ENCODE results near the gene FARP1. TPM values are rescaled to one million over a fixed set of nuclear protein-coding genes. Genes with fewer than 3 reads are reported as not detected.

Gene FARP1
- total and polyA plus RNA-seq, 10 of the 15 experiments (the other 5 are each of a cell fraction or from before 2014, with no cell fraction given), result 0.17 to 6.9 (median 0.68) TPM

DNA sequence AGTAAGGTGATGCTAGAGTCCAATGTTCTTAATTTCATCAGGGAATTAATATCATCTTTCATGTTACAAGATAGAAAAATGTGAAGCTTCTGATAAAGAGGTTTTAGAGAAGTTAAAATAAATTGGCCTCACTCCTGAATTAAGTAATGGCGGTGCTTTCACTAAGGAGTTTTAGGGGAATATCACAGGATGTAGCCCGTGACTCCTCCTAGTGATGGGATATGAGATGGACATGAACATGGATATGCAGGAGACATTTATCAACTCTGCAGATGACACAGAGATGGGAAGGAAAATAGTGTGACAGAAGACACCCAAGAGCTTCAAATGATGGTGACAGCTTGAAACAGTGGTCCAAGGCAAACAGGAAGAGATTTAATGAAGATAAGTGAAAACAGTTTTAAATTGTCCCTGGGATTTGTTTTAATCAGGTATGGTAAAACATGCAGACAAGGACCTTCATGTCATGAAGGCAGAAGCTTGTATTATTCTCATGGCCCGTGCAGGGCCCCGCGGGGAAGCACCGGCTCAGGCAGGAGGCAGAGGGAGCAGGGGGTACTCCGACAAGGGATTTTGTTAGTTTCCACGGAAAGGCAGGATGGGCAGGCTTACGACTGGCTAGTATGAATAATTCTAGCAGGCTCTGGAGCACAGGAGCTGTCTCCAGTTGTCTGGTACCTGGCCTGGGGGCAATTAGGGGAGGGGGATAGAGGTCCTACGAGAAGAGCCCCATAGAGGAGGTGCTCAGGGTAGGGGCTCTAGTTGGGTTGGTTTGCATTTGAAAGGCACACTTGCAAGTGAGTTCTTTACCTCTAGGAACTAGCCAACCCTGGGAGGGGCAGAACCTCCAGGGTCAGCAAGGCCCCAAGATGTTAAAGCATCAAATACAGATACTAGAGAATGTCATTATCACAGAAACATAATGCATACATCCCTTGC is 38.7 kb upstream of the FARP1 start (continued):
- TF ChIP-seq, protein P1, sequence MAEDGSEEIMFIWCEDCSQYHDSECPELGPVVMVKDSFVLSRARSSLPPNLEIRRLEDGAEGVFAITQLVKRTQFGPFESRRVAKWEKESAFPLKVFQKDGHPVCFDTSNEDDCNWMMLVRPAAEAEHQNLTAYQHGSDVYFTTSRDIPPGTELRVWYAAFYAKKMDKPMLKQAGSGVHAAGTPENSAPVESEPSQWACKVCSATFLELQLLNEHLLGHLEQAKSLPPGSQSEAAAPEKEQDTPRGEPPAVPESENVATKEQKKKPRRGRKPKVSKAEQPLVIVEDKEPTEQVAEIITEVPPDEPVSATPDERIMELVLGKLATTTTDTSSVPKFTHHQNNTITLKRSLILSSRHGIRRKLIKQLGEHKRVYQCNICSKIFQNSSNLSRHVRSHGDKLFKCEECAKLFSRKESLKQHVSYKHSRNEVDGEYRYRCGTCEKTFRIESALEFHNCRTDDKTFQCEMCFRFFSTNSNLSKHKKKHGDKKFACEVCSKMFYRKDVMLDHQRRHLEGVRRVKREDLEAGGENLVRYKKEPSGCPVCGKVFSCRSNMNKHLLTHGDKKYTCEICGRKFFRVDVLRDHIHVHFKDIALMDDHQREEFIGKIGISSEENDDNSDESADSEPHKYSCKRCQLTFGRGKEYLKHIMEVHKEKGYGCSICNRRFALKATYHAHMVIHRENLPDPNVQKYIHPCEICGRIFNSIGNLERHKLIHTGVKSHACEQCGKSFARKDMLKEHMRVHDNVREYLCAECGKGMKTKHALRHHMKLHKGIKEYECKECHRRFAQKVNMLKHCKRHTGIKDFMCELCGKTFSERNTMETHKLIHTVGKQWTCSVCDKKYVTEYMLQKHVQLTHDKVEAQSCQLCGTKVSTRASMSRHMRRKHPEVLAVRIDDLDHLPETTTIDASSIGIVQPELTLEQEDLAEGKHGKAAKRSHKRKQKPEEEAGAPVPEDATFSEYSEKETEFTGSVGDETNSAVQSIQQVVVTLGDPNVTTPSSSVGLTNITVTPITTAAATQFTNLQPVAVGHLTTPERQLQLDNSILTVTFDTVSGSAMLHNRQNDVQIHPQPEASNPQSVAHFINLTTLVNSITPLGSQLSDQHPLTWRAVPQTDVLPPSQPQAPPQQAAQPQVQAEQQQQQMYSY (CRISPR knock-in tag; IDR thresholded peaks at IDR 0.05), result no peak
- TF ChIP-seq, protein P2, sequence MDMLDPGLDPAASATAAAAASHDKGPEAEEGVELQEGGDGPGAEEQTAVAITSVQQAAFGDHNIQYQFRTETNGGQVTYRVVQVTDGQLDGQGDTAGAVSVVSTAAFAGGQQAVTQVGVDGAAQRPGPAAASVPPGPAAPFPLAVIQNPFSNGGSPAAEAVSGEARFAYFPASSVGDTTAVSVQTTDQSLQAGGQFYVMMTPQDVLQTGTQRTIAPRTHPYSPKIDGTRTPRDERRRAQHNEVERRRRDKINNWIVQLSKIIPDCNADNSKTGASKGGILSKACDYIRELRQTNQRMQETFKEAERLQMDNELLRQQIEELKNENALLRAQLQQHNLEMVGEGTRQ (IDR thresholded peaks at IDR 0.05; ENCODE audit: borderline replicate concordance, low read depth, low read length), result no peak

DNA sequence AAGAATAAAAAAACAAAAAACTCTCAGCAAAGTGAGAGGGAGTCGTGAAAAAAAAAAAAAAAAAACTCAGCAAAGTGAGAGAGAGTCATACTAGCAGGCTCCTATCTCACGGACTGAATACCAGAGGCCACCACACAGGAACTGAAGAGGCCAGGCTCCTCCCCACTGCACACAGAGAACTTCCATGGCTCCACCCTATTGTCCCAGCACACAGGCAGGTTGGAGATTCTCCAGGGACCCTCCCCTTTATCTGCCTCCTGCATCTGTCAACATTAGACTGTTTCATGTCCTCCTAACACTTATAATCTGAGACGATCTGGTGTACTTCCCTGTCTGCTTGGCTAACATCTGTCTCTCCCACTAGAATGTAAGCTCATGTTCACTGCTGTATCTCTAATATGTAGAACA is 37.0 kb upstream of the FARP1 start:
- no peak overlapping the region for H3K4me2 ChIP-seq (ENCODE audit: control insufficient read depth, insufficient read depth)
- ATAC-seq (no peak), DNase-seq (ENCODE audit: low read depth, low spot score) (no peak), FAIRE-seq (no peak)
- H3K4me3 ChIP-seq, result no peak overlapping the region
- no peak overlapping the region for H2AFZ ChIP-seq (ENCODE audit: control insufficient read depth, low read depth, low read length)
- CTCF ChIA-PET, result no interaction called here
- RAD21 ChIA-PET (ENCODE audit: unreplicated experiment), result no interaction called here
- no peak overlapping the region for H3K9ac ChIP-seq (ENCODE audit: control insufficient read depth, insufficient read depth, low read length)
- in situ Hi-C loops (cut with MboI) (no loop called here), intact Hi-C loops (cut with micrococcal nuclease; ENCODE audit: unreplicated experiment) (no loop called here)
- no peaks in the 10 kb centered on the region for H3K79me2 ChIP-seq (ENCODE audit: control insufficient read depth, insufficient read depth, low read length)
- no peaks in the 10 kb centered on the region for H3K9me3 ChIP-seq (replicated peaks; ENCODE audit: control insufficient read depth, insufficient read depth, low read length)
- POLR2A ChIA-PET, result no interaction called here
- 3% methylated on average over 2 of the region's 3 CpGs for WGBS (ENCODE audit: insufficient coverage, insufficient replicate concordance, low lambda C conversion rate, missing lambda C conversion rate)
- BruUV-seq (replicated peaks), result no TSS peak
- H4K20me1 ChIP-seq (ENCODE audit: control insufficient read depth, insufficient read depth), result no peaks in the 10 kb centered on the region
- no peaks in the 10 kb centered on the region; a peak in 1 of 4 replicates for H3K27me3 ChIP-seq (replicated peaks in 1 of 2; ENCODE audit: control insufficient read depth in 2 of 2, insufficient read depth in 2 of 2, low read length in 1 of 2)
- H3K4me1 ChIP-seq (ENCODE audit: control insufficient read depth, insufficient read depth, low read length), result no peaks in the 10 kb centered on the region
- SMC1A ChIA-PET (ENCODE audit: uncharacterized antibody, unreplicated experiment), result no interaction called here
- no peak for TF ChIP-seq KAT2A (conservative IDR thresholded peaks at IDR 0.05; ENCODE audit: control insufficient read depth, low read depth, low read length)
- TF ChIP-seq NR2C1 (IDR thresholded peaks at IDR 0.05), result no peak
- no peak for TF ChIP-seq NFXL1 (IDR thresholded peaks at IDR 0.05; ENCODE audit: borderline replicate concordance)
- TF ChIP-seq MTA3 (IDR thresholded peaks at IDR 0.05; ENCODE audit: borderline replicate concordance, low read length), result no peak
- no peak for TF ChIP-seq SMC3 (IDR thresholded peaks at IDR 0.05; ENCODE audit: borderline replicate concordance, low read length)
- TF ChIP-seq JUND (IDR thresholded peaks at IDR 0.05; ENCODE audit: low read depth, low read length), result no peak
- no peak for TF ChIP-seq HDGF (IDR thresholded peaks at IDR 0.05)
- TF ChIP-seq DPF2 (IDR thresholded peaks at IDR 0.05), result no peak
- TF ChIP-seq, protein P2 (IDR thresholded peaks at IDR 0.05; ENCODE audit: borderline replicate concordance, low read depth, low read length), result no peak
- TF ChIP-seq RFX5 (IDR thresholded peaks at IDR 0.05; ENCODE audit: low read depth, low read length), result no peak
- H3K36me3 ChIP-seq (ENCODE audit: control insufficient read depth in 2 of 2, insufficient read depth in 2 of 2, low read length in 1 of 2), result no peaks in the 10 kb centered on the region
- H3K27ac ChIP-seq (ENCODE audit: control insufficient read depth, insufficient read depth), result no peak overlapping the region
